K562 (cell line): ENCODE data around the gene PIEZO2. TPM values are rescaled to one million over a fixed set of nuclear protein-coding genes. Genes with fewer than 3 reads are reported as not detected.

Source experiments
- ATAC-seq: fragments of 200-7000 bp; cut with Tn5 transposase; 3 replicates; pipeline ENCODE4 v1.9.1; 2020; ENCODE audit warnings: moderate library complexity
- BruUV-seq: library from RNA; stranded (reverse); fragments of 400-500 nt; replicated peaks from 2 replicates; lab custom pipeline; 2021; lab: Mats Ljungman, UMichigan
- CTCF ChIA-PET: fragments of 300-600 bp; formaldehyde crosslinking; extraction: SDS; loops from one replicate; lab custom pipeline; 2021; ENCODE audit warnings: low intra/inter-chr PET ratio; lab: Yijun Ruan, JAX
- POLR2A ChIA-PET: fragments of 300-600, 350-650 bp; sonication (Branson Sonifier 250); formaldehyde crosslinking; extraction: SDS; loops from one replicate; lab custom pipeline; 2021; ENCODE audit warnings: antibody characterized with exemption, inconsistent platforms; lab: Yijun Ruan, JAX
- DNase-seq, 4 experiments: peaks; one replicate each; pipeline versions ENCODE4 v3.0.0 to v3.0.0-alpha.2; 2011 to 2018; ENCODE audit warnings: low spot score in 3 of 4, mixed read lengths in 3 of 4; ENCODE audit errors: extremely low read depth in 1 of 4
- FAIRE-seq: peaks from 2 replicates; lab custom pipeline; 2011; peaks lifted over from hg19 to GRCh38; lab: Jason Lieb, UNC
- H2AFZ ChIP-seq: 2 replicates; pipeline ENCODE4 v1.6.0; 2011; ENCODE audit warnings: low read depth, low read length, control low read depth, inconsistent platforms
- H3K27ac ChIP-seq: fragments of 200-600 bp; 3 replicates; pipeline ENCODE4 v1.8.0; 2011; ENCODE audit warnings: low read depth, mild to moderate bottlenecking, control low read depth, inconsistent platforms, low read length, moderate library complexity, mixed read lengths; ENCODE audit errors: extremely low read depth
- H3K27me3 ChIP-seq, 2 experiments: fragments of 300-600 bp in 1 of 2; 2 replicates in 1 of 2; 3 replicates in 1 of 2; pipeline versions ENCODE4 v1.6.0 to v1.8.0; 2011; ENCODE audit warnings: inconsistent platforms in 2 of 2, low read length in 2 of 2, mild to moderate bottlenecking in 1 of 2, mixed read lengths in 1 of 2, moderate library complexity in 1 of 2; ENCODE audit not compliant: control insufficient read depth in 2 of 2, insufficient read depth in 2 of 2
- H3K36me3 ChIP-seq: fragments of 300-600 bp; 3 replicates; pipeline ENCODE4 v1.8.0; 2011; ENCODE audit warnings: mild to moderate bottlenecking, low read length, inconsistent platforms; ENCODE audit not compliant: control insufficient read depth, insufficient read depth
- H3K4me1 ChIP-seq, 2 experiments: fragments of 200-600 bp in 1 of 2; replicated peaks in 1 of 2; 2 replicates in 1 of 2; 3 replicates in 1 of 2; pipeline versions ENCODE4 v1.5.1 to v1.8.0; 2011; ENCODE audit warnings: inconsistent platforms in 2 of 2, low read length in 2 of 2, mild to moderate bottlenecking in 1 of 2, mixed read lengths in 1 of 2, moderate library complexity in 1 of 2; ENCODE audit not compliant: control insufficient read depth in 2 of 2, insufficient read depth in 2 of 2
- H3K4me2 ChIP-seq: 2 replicates; pipeline ENCODE4 v1.6.1; 2011; ENCODE audit warnings: low read length, control low read depth, inconsistent platforms, mixed read lengths; ENCODE audit not compliant: insufficient read depth
- H3K4me3 ChIP-seq: fragments of 200-600 bp; sonication (generic), shearing (Covaris generic); 2 replicates; pipeline ENCODE4 v1.5.1; 2016; ENCODE audit warnings: control low read depth, inconsistent platforms
- H3K79me2 ChIP-seq: fragments of 200-600 bp; 3 replicates; pipeline ENCODE4 v1.8.0; 2011; ENCODE audit warnings: low read length, inconsistent platforms; ENCODE audit not compliant: control insufficient read depth, insufficient read depth
- H3K9ac ChIP-seq, 2 experiments: 2 replicates each; pipeline versions ENCODE4 v1.6.0 to v1.6.1; 2011; ENCODE audit warnings: low read depth in 2 of 2, low read length in 2 of 2, control low read depth in 1 of 2, inconsistent platforms in 1 of 2, mild to moderate bottlenecking in 1 of 2, mixed read lengths in 1 of 2; ENCODE audit not compliant: insufficient read depth in 1 of 2
- H3K9me1 ChIP-seq: one replicate; pipeline ENCODE4 v1.6.0; 2011; ENCODE audit warnings: inconsistent platforms, mild to moderate bottlenecking, low read length, moderate library complexity; ENCODE audit not compliant: control insufficient read depth, insufficient read depth
- H3K9me3 ChIP-seq: replicated peaks from 2 replicates; pipeline ENCODE4 v1.5.1; 2011; ENCODE audit warnings: low read depth, low read length, inconsistent platforms; ENCODE audit not compliant: control insufficient read depth, insufficient read depth
- H4K20me1 ChIP-seq: replicated peaks from 2 replicates; pipeline ENCODE4 v1.6.1; 2011; ENCODE audit warnings: low read length, inconsistent platforms, mixed read lengths; ENCODE audit not compliant: control insufficient read depth, insufficient read depth
- C11orf30 ChIP-seq: fragments of 450-650 bp; IDR thresholded peaks from 2 replicates; pipeline ENCODE4 v1.6.1; 2016; ENCODE audit warnings: low read depth, mild to moderate bottlenecking
- DPF2 ChIP-seq: fragments of 450-650 bp; IDR thresholded peaks from 2 replicates; pipeline ENCODE4 v1.6.1; 2016
- FOS ChIP-seq: IDR thresholded peaks from 3 replicates; pipeline ENCODE4 v1.6.1; 2011; ENCODE audit not compliant: insufficient read length; ENCODE audit errors: extremely low read depth
- FOSL1 ChIP-seq: fragments of 200-800 bp; sonication (Bioruptor generic); conservative IDR thresholded peaks from 2 replicates; pipeline ENCODE4 v1.6.1; 2016; ENCODE audit warnings: missing genetic modification characterization, missing compliant biosample characterization
- JUND ChIP-seq, 2 experiments: IDR thresholded peaks; 2 replicates in 1 of 2; 3 replicates in 1 of 2; pipeline ENCODE4 v1.6.1; 2011; ENCODE audit warnings: borderline replicate concordance in 2 of 2, low read depth in 2 of 2, low read length in 2 of 2, improper control_type of control experiment in 1 of 2, missing biosample characterization in 1 of 2, missing genetic modification characterization in 1 of 2, missing genetic modification reagents in 1 of 2
- PKNOX1 ChIP-seq: fragments of 450-650 bp; IDR thresholded peaks from 2 replicates; pipeline ENCODE4 v1.6.1; 2016
- STAT6 ChIP-seq: sonication (generic); formaldehyde crosslinking; IDR thresholded peaks from 2 replicates; pipeline ENCODE4 v1.8.1; 2023; ENCODE audit warnings: mild to moderate bottlenecking, missing genetic modification reagents
- ZNF316 ChIP-seq: fragments of 450-650 bp; IDR thresholded peaks from 2 replicates; pipeline ENCODE4 v1.6.1; 2016
- ZNF740 ChIP-seq, 3 experiments: fragments of 200-800 bp in 1 of 3; sonication (Bioruptor generic) in 1 of 3; sonication (generic) in 1 of 3; formaldehyde crosslinking in 1 of 3; IDR thresholded peaks; 2 replicates each; pipeline versions ENCODE4 v1.6.1 to v1.8.0; 2016 to 2022; ENCODE audit warnings: mild to moderate bottlenecking in 2 of 3, missing compliant biosample characterization in 2 of 3, missing genetic modification characterization in 2 of 3, missing genetic modification reagents in 1 of 3
- ZNF766 ChIP-seq: fragments of 200-800 bp; sonication (Bioruptor generic); conservative IDR thresholded peaks from 2 replicates; pipeline ENCODE4 v1.6.1; 2016; ENCODE audit warnings: missing genetic modification characterization, missing compliant biosample characterization
- WGBS: fragments of 100-300 bp; shearing (Covaris generic); methylation state at CpG from one replicate; pipeline ENCODE4 v1.1.6; 2016; ENCODE audit warnings: low coverage, mixed read lengths; ENCODE audit not compliant: insufficient coverage; ENCODE audit errors: missing lambda C conversion rate; 5-methylcytosine and 5-hydroxymethylcytosine counted together
- in situ Hi-C: fragments of 300-500 bp; cut with MboI; formaldehyde crosslinking; loops from 4 replicates; pipeline ENCODE4 v1.15.0; 2018; ENCODE audit warnings: inconsistent platforms, mixed read lengths
- intact Hi-C: fragments of 100-400 bp; cut with micrococcal nuclease; formaldehyde crosslinking; loops from 2 replicates; pipeline ENCODE4 v1.14.2; 2022
- polyA plus RNA-seq, 8 experiments: library from polyadenylated mRNA; depleted of rRNA in 4 of 8; stranded (reverse) in 5 of 8; unstranded in 3 of 8; fragments of >200 nt; fragmentation: Nextera tagmentation in 2 of 8; fragmentation: Illumina TruSeq in 1 of 8; extraction: Ambion mirVana in 2 of 8; extraction: Trizol in 1 of 8; gene quantifications; 2 replicates each; pipeline versions ENCODE4 v1.2.1 to v1.2.3, GENCODE V29; 2011 to 2014; ENCODE audit warnings: inconsistent platforms in 1 of 8, missing spikeins in 1 of 8
- total RNA-seq, 7 experiments: library from RNA; depleted of rRNA in 6 of 7; stranded (reverse); fragments of >200 nt in 6 of 7; fragmentation: Illumina TruSeq in 2 of 7; extraction: Trizol in 2 of 7; gene quantifications; 2 replicates each; pipeline versions ENCODE4 v1.2.1 to v1.2.3, GENCODE V29; 2011 to 2021; ENCODE audit warnings: low replicate concordance in 1 of 7

The PIEZO2 gene
- total and polyA plus RNA-seq, 9 of the 15 experiments (the other 6 are each of a cell fraction or from before 2014, with no cell fraction given): 0.54 to 4.1 (median 2.0) TPM

GRCh38 chr18:10842371-10842770, 307.0 kb downstream of the PIEZO2 start:
- Histone ChIP-seq H3K79me2 (no peaks in the 10 kb centered on the region), H3K9me3 (no peaks in the 10 kb centered on the region), H3K4me1 (peaks cover 0 to 12% of the 10 kb centered on the region in 2 experiments; a peak in 2 of 5 replicates), H3K9ac (no peak overlapping the region), H3K27ac (no peak overlapping the region), H3K4me3 (no peak overlapping the region), H2AFZ (no peak overlapping the region), H3K9me1 (no peaks in the 10 kb centered on the region), H3K36me3 (no peaks in the 10 kb centered on the region), H3K4me2 (no peak overlapping the region), H4K20me1 (no peaks in the 10 kb centered on the region), H3K27me3 (peaks cover 0 to 4% of the 10 kb centered on the region in 2 experiments; a peak in 1 of 5 replicates)
- intact Hi-C loops (no loop called here), in situ Hi-C loops (no loop called here)
- 25% methylated on average over 4 of the region's 4 CpGs for WGBS
- ATAC-seq (no peak), DNase-seq (no peak), FAIRE-seq (no peak)
- TF ChIP-seq ZNF740 (CRISPR knock-in tag; IDR thresholded peaks at IDR 0.05) (no peak), ZNF740 (tag; IDR thresholded peaks at IDR 0.05) (no peak), ZNF316 (0 out of 2 replicates have a peak, but pooled peaks have one; percentile 12)
- ChIA-PET CTCF (no interaction called here), POLR2A (no interaction called here)
- BruUV-seq: no TSS peak

GRCh38 chr18:10841203-10841602, 308.2 kb downstream of the PIEZO2 start:
- FAIRE-seq (peak; percentile 19), DNase-seq (peak in 1 of 4 experiments; percentile 43), ATAC-seq (peak; percentile 56; the same call in 2 of the 3 replicates)
- Histone ChIP-seq H4K20me1 (no peaks in the 10 kb centered on the region), H2AFZ (no peak overlapping the region), H3K9me1 (no peaks in the 10 kb centered on the region), H3K9ac (no peak overlapping the region), H3K4me1 (peaks cover 0 to 12% of the 10 kb centered on the region in 2 experiments; a peak in 2 of 5 replicates), H3K27me3 (no peaks in the 10 kb centered on the region), H3K79me2 (no peaks in the 10 kb centered on the region), H3K36me3 (no peaks in the 10 kb centered on the region), H3K9me3 (no peaks in the 10 kb centered on the region), H3K4me3 (no peak overlapping the region), H3K27ac (peak overlapping the region; percentile 53), H3K4me2 (0 out of 2 replicates have a peak overlapping the region, but pooled peaks have one; percentile 6)
- CTCF ChIA-PET: no interaction called here
- in situ Hi-C loops: no loop called here
- POLR2A ChIA-PET: interaction anchor here (0.5 to 1.3 kb wide), 3 partner anchors 20 to 52 kb away, joined by 3 to 6 read pairs (median 3); no protein-coding TSS in a partner anchor
- no TSS peak for BruUV-seq
- intact Hi-C loops: no loop called here
- TF ChIP-seq C11orf30: peak; percentile 51; the same call in 1 of the 2 replicates
- TF ChIP-seq ZNF766 (CRISPR knock-in tag): 0 out of 2 replicates have a peak, but pooled peaks have one; percentile 38
- peak; percentile 25 for TF ChIP-seq FOS
- TF ChIP-seq PKNOX1: no peak
- peak; percentile 88 for TF ChIP-seq FOSL1 (tag)
- TF ChIP-seq JUND (IDR thresholded peaks at IDR 0.05; ENCODE audit: borderline replicate concordance, low read depth, low read length): peak; percentile 89
- TF ChIP-seq JUND (tag; IDR thresholded peaks at IDR 0.05; ENCODE audit: borderline replicate concordance, low read depth, low read length): peak; percentile 80; the same call in 2 of the 3 replicates
- TF ChIP-seq STAT6 (CRISPR knock-in tag): no peak
- peak; percentile 67; the same call in 1 of the 2 replicates for TF ChIP-seq DPF2
